GM19240 (cell line): Measurements from ENCODE around the gene CALB2.

Source experiments
- DNase-seq: peaks from one replicate; pipeline ENCODE4 v3.0.0; 2011; ENCODE audit warnings: low spot score; ENCODE audit not compliant: insufficient read length

Gene CALB2

GRCh38 chr16:71426069-71426879 lies 67.8 kb downstream of the CALB2 start:
- DNase-seq, result no peak

GRCh38 chr16:71426880-71427615 lies 68.5 kb downstream of the CALB2 start:
- no peak for DNase-seq

- DNase-seq, result no peak
These were observed 69.9 kb downstream of the CALB2 start for GRCh38 chr16:71428385-71428784.

GRCh38 chr16:71428883-71429282 lies 70.4 kb downstream of the CALB2 start:
- no peak for DNase-seq

- no peak for DNase-seq
These were observed 71.1 kb downstream of the CALB2 start for GRCh38 chr16:71429581-71429980.

GRCh38 chr16:71430744-71431143 lies 72.2 kb downstream of the CALB2 start:
- no peak for DNase-seq

- DNase-seq, result no peak
These were observed 72.7 kb downstream of the CALB2 start for GRCh38 chr16:71431176-71431575.

GRCh38 chr16:71431991-71432390 lies 73.5 kb downstream of the CALB2 start:
- no peak for DNase-seq

- DNase-seq, result no peak
These were observed 74.4 kb downstream of the CALB2 start for GRCh38 chr16:71432906-71433305.

- DNase-seq, result no peak
These were observed 78.0 kb downstream of the CALB2 start for GRCh38 chr16:71436473-71436872.

- DNase-seq, result no peak
These were observed 81.0 kb downstream of the CALB2 start for GRCh38 chr16:71439523-71439922.
